ENCODE data around the gene FAM241B. TPM values are rescaled to one million over a fixed set of nuclear protein-coding genes. Genes with fewer than 3 reads are reported as not detected.

FAM241B gene
- total and polyA plus RNA-seq, 2 donors (not counting 1 experiment from before 2014, with no cell fraction given): 0.54 to 0.64 TPM

- H3K9me3 Mint-ChIP-seq (ENCODE audit: insufficient read depth): no peaks in the 10 kb centered on the region
- 70% methylated on average over 8 of the region's 10 CpGs for WGBS (ENCODE audit: insufficient coverage)
Measured at GRCh38 chr10:69636626-69637605, 6.9 kb downstream of the FAM241B start.

More at GRCh38 chr10:69636626-69637605, 6.9 kb downstream of the FAM241B start:
- POLR2A ChIA-PET: no interaction called here
- Histone ChIP-seq H4K20me1 (ENCODE audit: control insufficient read depth, insufficient read depth, low read length, poor library complexity, severe bottlenecking) (no peaks in the 10 kb centered on the region), H2AFZ (ENCODE audit: insufficient read depth, low read depth, low read length, poor library complexity, severe bottlenecking) (no peak overlapping the region), H3K4me2 (replicated peaks; ENCODE audit: low read depth, low read length, poor library complexity, severe bottlenecking) (no peak overlapping the region), H3K79me2 (ENCODE audit: control insufficient read depth, insufficient read depth, low read length) (no peaks in the 10 kb centered on the region), H3K27ac (ENCODE audit: low read length in 2 of 2) (no peak overlapping the region), H3K27me3 (replicated peaks in 1 of 4; ENCODE audit: control extremely low read depth in 1 of 4, control insufficient read depth in 3 of 4, insufficient read depth in 4 of 4, low read length in 3 of 4) (peaks cover 0 to 3% (median 0%) of the 10 kb centered on the region in 4 experiments), H3K4me1 (ENCODE audit: control insufficient read depth in 2 of 2, insufficient read depth in 2 of 2, low read length in 2 of 2) (no peaks in the 10 kb centered on the region), H3K9ac (ENCODE audit: low read length) (no peak overlapping the region), H3K4me3 (ENCODE audit: control extremely low read depth in 1 of 5, extremely low read depth in 1 of 5, insufficient read depth in 1 of 5, low read depth in 2 of 5, low read length in 4 of 5) (no peak overlapping the region), H3K9me3 (ENCODE audit: control extremely low read depth in 1 of 3, control insufficient read depth in 2 of 3, insufficient read depth in 1 of 3, low read length in 2 of 3) (no peaks in the 10 kb centered on the region), H3K36me3 (replicated peaks in 1 of 2; ENCODE audit: control extremely low read depth in 1 of 2, control insufficient read depth in 1 of 2, extremely low read depth in 1 of 2, insufficient read depth in 2 of 2, low read length in 1 of 2) (no peaks in the 10 kb centered on the region)
- CTCF ChIA-PET: interaction anchor here (0.7 to 10.9 kb wide), 4 partner anchors 10 to 229 kb away, joined by 3 to 120 read pairs (median 6); no protein-coding TSS in a partner anchor
- no peak overlapping the region for H3K27ac Mint-ChIP-seq
- no peak overlapping the region for H3K4me3 Mint-ChIP-seq
- peaks cover 2% of the 10 kb centered on the region for H3K4me1 Mint-ChIP-seq
- intact Hi-C loops (cut with micrococcal nuclease): no loop called here
- no peak for TF ChIP-seq EZH2 (IDR thresholded peaks at IDR 0.05; ENCODE audit: borderline replicate concordance, insufficient read depth, low read depth, low read length, poor library complexity, severe bottlenecking)
- TF ChIP-seq, protein P1, sequence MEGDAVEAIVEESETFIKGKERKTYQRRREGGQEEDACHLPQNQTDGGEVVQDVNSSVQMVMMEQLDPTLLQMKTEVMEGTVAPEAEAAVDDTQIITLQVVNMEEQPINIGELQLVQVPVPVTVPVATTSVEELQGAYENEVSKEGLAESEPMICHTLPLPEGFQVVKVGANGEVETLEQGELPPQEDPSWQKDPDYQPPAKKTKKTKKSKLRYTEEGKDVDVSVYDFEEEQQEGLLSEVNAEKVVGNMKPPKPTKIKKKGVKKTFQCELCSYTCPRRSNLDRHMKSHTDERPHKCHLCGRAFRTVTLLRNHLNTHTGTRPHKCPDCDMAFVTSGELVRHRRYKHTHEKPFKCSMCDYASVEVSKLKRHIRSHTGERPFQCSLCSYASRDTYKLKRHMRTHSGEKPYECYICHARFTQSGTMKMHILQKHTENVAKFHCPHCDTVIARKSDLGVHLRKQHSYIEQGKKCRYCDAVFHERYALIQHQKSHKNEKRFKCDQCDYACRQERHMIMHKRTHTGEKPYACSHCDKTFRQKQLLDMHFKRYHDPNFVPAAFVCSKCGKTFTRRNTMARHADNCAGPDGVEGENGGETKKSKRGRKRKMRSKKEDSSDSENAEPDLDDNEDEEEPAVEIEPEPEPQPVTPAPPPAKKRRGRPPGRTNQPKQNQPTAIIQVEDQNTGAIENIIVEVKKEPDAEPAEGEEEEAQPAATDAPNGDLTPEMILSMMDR (IDR thresholded peaks at IDR 0.05): no peak
- DNase-seq: no peak
- H3K27me3 Mint-ChIP-seq: peaks cover 6% of the 10 kb centered on the region
- no peak for ATAC-seq (ENCODE audit: low read depth)
